Pancreas (tissue), 10 donors: Measurements from ENCODE around the gene FBH1. TPM values are rescaled to one million over a fixed set of nuclear protein-coding genes. Genes with fewer than 3 reads are reported as not detected.

ENCODE experiments used
- ATAC-seq, 4 donors: fragments of 200-7000 bp; cut with Tn5 transposase; one replicate each; pipeline versions ENCODE4 v1.8.0 to v1.9.1; 2020; ENCODE audit warnings: mild to moderate bottlenecking in 4 of 4, moderate library complexity in 4 of 4
- DNase-seq, 6 donors: peaks; one replicate each; pipeline ENCODE4 v3.0.0-alpha.2; 2020
- FAIRE-seq: peaks from 2 replicates; lab custom pipeline; 2012; peaks lifted over from hg19 to GRCh38; lab: Jason Lieb, UNC
- H3K27ac ChIP-seq, 4 donors: fragments of 200-600 bp; sonication (generic); 1 replicate in 3 of 4; 2 replicates in 1 of 4; pipeline versions ENCODE4 v1.5.0 to v1.8.0; 2020
- H3K27me3 ChIP-seq, 4 donors: fragments of 200-600 bp; one replicate each; pipeline ENCODE4 v1.8.0; 2021
- H3K36me3 ChIP-seq, 3 donors: fragments of 200-600 bp; sonication (generic) in 1 of 3; one replicate each; pipeline versions ENCODE4 v1.5.0 to v1.8.0; 2020 to 2021
- H3K4me1 ChIP-seq, 3 donors: fragments of 200-600 bp; one replicate each; pipeline ENCODE4 v1.8.0; 2021
- H3K4me3 ChIP-seq, 4 donors: fragments of 200-600 bp; sonication (generic) in 2 of 4; one replicate each; pipeline versions ENCODE4 v1.5.0 to v1.8.0; 2020 to 2021
- H3K9me3 ChIP-seq, 4 donors: fragments of 200-600 bp; one replicate each; pipeline ENCODE4 v1.8.0; 2021
- whole genome bisulfite sequencing, 2 donors: extraction: QIAGEN DNeasy Blood & Tissue Kit; methylation state at CpG; one replicate each; pipeline ENCODE4 v1.1.7; 2013; 5-methylcytosine and 5-hydroxymethylcytosine counted together
- intact Hi-C, 3 donors: fragments of 100-400 bp; cut with DNase I; formaldehyde crosslinking; loops; one replicate each; pipeline versions ENCODE4 v1.11.1 to v1.14.2; 2022
- polyA plus RNA-seq, 2 donors: library from polyadenylated mRNA; stranded (reverse); fragments of 200-250 nt; gene quantifications; one replicate each; pipeline ENCODE4 v1.2.3, GENCODE V29; 2013
- total RNA-seq, 6 donors: library from RNA; stranded (reverse); fragmentation: NEBNext Ultra II Directional in 4 of 6; extraction: Animal tissue kit (Norgen Biotek cat#: 25700) in 4 of 6; gene quantifications; one replicate each; pipeline versions ENCODE4 v1.2.1 to v1.2.4, GENCODE V29; 2021 to 2023
- TF ChIP-seq, protein P1 (sequence below), 4 donors: fragments of 200-600 bp; sonication (generic) in 3 of 4; IDR thresholded peaks; one replicate each; pipeline versions ENCODE4 v1.5.0 to v1.8.0; 2021; ENCODE audit warnings: antibody characterized with exemption in 4 of 4
- donor health status: healthy with polysubstance abuse.
- donor health status: DM: no; HTN: no; CAD: no; lungs with moderate emphysema.
- donor health status: DM: no; HTN: no; CAD: no.
- donor health status: control.
- donor health status: control.
- donor health status: Bipolar disorder and iron deficiency.
- donor health status: DM: yes; HTN: yes; CAD: no.
- donor health status: DM: no; HTN: no; CAD: no.
- donor health status: DM: no; HTN: no; CAD: no.
- donor health status: DM: yes; HTN: yes; CAD: no.

FBH1 gene
- total and polyA plus RNA-seq, 8 donors = 29.5 to 51.7 (median 36.9) TPM

- H3K4me1 ChIP-seq = peaks cover 6 to 23% (median 13%) of the 10 kb centered on the region in 3 donors
- H3K36me3 ChIP-seq = peaks cover 0 to 7% (median 6%) of the 10 kb centered on the region in 3 donors
- H3K27ac ChIP-seq = no peak overlapping the region
- no peak for DNase-seq
- WGBS, 2 donors = 57 to 71% methylated on average over 8 of the region's 8 CpGs
- no peaks in the 10 kb centered on the region for H3K9me3 ChIP-seq
- no peaks in the 10 kb centered on the region for H3K27me3 ChIP-seq
- no peak overlapping the region for H3K4me3 ChIP-seq
- ATAC-seq = peak in 2 of 4 donors; percentile 28 to 47
- no peak for FAIRE-seq
- intact Hi-C loops = no loop called here
- TF ChIP-seq, protein P1, sequence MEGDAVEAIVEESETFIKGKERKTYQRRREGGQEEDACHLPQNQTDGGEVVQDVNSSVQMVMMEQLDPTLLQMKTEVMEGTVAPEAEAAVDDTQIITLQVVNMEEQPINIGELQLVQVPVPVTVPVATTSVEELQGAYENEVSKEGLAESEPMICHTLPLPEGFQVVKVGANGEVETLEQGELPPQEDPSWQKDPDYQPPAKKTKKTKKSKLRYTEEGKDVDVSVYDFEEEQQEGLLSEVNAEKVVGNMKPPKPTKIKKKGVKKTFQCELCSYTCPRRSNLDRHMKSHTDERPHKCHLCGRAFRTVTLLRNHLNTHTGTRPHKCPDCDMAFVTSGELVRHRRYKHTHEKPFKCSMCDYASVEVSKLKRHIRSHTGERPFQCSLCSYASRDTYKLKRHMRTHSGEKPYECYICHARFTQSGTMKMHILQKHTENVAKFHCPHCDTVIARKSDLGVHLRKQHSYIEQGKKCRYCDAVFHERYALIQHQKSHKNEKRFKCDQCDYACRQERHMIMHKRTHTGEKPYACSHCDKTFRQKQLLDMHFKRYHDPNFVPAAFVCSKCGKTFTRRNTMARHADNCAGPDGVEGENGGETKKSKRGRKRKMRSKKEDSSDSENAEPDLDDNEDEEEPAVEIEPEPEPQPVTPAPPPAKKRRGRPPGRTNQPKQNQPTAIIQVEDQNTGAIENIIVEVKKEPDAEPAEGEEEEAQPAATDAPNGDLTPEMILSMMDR (IDR thresholded peaks at IDR 0.05) = no peak
These were observed 7.1 kb upstream of the FBH1 start for GRCh38 chr10:5882961-5883360.

GRCh38 chr10:5885619-5886018, 4.4 kb upstream of the FBH1 start:
- no peak for FAIRE-seq
- H3K27me3 ChIP-seq = no peaks in the 10 kb centered on the region
- no peak overlapping the region for H3K27ac ChIP-seq
- intact Hi-C loops = no loop called here
- no peak overlapping the region for H3K4me3 ChIP-seq
- TF ChIP-seq, protein P1 (IDR thresholded peaks at IDR 0.05) = no peak
- no peak for ATAC-seq
- DNase-seq = no peak
- WGBS, 2 donors = 38 to 45% methylated on average over 5 of the region's 5 CpGs
- peaks cover 0 to 6% (median 0%) of the 10 kb centered on the region in 3 donors for H3K36me3 ChIP-seq
- no peaks in the 10 kb centered on the region for H3K9me3 ChIP-seq
- H3K4me1 ChIP-seq = peaks cover 11 to 28% (median 18%) of the 10 kb centered on the region in 3 donors

DNA sequence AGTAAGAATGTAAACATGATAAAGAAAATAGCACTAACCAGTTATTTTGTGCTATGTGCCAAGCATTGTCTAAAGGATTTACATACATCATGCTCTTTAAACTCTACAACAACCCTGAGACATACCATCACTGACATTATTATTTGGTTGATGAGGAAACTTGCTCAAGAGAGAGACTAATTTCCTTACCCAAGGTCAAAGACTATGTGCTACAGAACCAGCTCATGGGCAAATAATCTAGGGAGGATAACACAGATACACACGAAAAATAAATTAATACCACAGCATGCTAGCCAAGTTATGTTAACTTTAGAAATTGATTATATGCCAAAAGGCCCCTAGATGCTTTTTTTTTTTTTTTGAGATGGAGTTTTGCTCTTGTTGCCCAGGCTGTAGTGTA, 3.0 kb upstream of the FBH1 start:
- H3K9me3 ChIP-seq = no peaks in the 10 kb centered on the region
- no peaks in the 10 kb centered on the region for H3K27me3 ChIP-seq
- intact Hi-C loops = no loop called here
- peaks cover 18 to 41% (median 21%) of the 10 kb centered on the region in 3 donors for H3K4me1 ChIP-seq
- TF ChIP-seq, protein P1 (IDR thresholded peaks at IDR 0.05) = no peak
- H3K4me3 ChIP-seq = no peak overlapping the region
- FAIRE-seq (no peak), DNase-seq (no peak), ATAC-seq (no peak)
- H3K27ac ChIP-seq = no peak overlapping the region
- H3K36me3 ChIP-seq = peaks cover 0 to 4% (median 0%) of the 10 kb centered on the region in 3 donors
- 18 to 19% methylated on average over 1 of the region's 1 CpG for WGBS, 2 donors

DNA sequence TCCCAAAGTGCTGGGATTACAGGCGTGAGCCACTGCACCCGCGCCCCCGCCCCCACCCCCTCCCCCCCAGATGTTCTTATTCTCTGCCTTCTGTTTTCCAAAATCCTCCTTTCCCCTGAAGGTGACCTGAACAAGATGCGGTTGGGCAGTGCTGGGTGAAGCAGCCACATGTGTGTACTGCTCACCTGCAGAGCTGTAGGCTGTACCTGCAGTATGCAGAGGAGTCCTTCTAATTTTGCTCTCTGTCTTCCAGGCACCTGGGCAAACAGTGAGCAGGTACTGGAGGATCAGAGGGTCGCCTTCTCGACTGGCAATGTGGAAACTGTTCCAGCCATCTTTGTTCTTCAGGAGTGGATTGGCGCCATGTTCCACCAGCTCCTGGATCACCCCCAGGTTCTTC, 2.4 kb upstream of the FBH1 start:
- intact Hi-C loops = no loop called here
- H3K4me1 ChIP-seq = peaks cover 18 to 46% (median 21%) of the 10 kb centered on the region in 3 donors

GRCh38 chr10:5888351-5888750, 1.7 kb upstream of the FBH1 start:
- H3K9me3 ChIP-seq = no peaks in the 10 kb centered on the region
- H3K4me3 ChIP-seq = peak overlapping the region; percentile 74 to 96 (median 86)
- 16 to 20% methylated on average over 10 of the region's 10 CpGs for WGBS, 2 donors
- no peak for FAIRE-seq
- H3K27me3 ChIP-seq = no peaks in the 10 kb centered on the region
- ATAC-seq = no peak
- H3K27ac ChIP-seq = peak overlapping the region in 2 of 4 donors; percentile 3 to 6
- H3K4me1 ChIP-seq = peaks cover 18 to 47% (median 21%) of the 10 kb centered on the region in 3 donors
- intact Hi-C loops = no loop called here
- DNase-seq = no peak
- TF ChIP-seq, protein P1 (IDR thresholded peaks at IDR 0.05) = no peak
- no peaks in the 10 kb centered on the region for H3K36me3 ChIP-seq

More for the DNA sequence above, 2.4 kb upstream of the FBH1 start:
- no peaks in the 10 kb centered on the region for H3K36me3 ChIP-seq
- no peaks in the 10 kb centered on the region for H3K27me3 ChIP-seq
- H3K27ac ChIP-seq = no peak overlapping the region
- ATAC-seq = no peak
- 76 to 85% methylated on average over 8 of the region's 8 CpGs for WGBS, 2 donors
- no peak overlapping the region for H3K4me3 ChIP-seq
- TF ChIP-seq, protein P1 (IDR thresholded peaks at IDR 0.05) = no peak
- no peak for FAIRE-seq
- no peaks in the 10 kb centered on the region for H3K9me3 ChIP-seq
- no peak for DNase-seq
